CD4-positive, alpha-beta T cell (primary cell): Measurements from ENCODE around the gene PRKAB2. TPM values are rescaled to one million over a fixed set of nuclear protein-coding genes. Genes with fewer than 3 reads are reported as not detected.

Experiments used
- ATAC-seq: fragments of 200-7000 bp; cut with Tn5 transposase; one replicate; pipeline ENCODE4 v1.10.0; 2022; ENCODE audit warnings: mild to moderate bottlenecking; ENCODE audit not compliant: poor library complexity
- CTCF ChIA-PET: fragments of 350-600 bp; sonication (Branson Sonifier 250); formaldehyde crosslinking; loops from one replicate; lab custom pipeline; 2021; ENCODE audit warnings: antibody characterized with exemption, inconsistent platforms; lab: Charles Lee
- POLR2A ChIA-PET: fragments of 350-600 bp; sonication (Branson Sonifier 250); formaldehyde crosslinking; loops from one replicate; lab custom pipeline; 2021; ENCODE audit warnings: antibody characterized with exemption, inconsistent platforms; lab: Charles Lee
- DNase-seq, 14 experiments: peaks; one replicate each; pipeline ENCODE4 v3.0.0-alpha.2; 2013 to 2020; ENCODE audit warnings: mixed read lengths in 2 of 14
- H3K27ac ChIP-seq, 2 donors: one replicate each; pipeline versions ENCODE4 v1.5.1 to v1.7.0; 2013; ENCODE audit warnings: low read length in 2 of 2, low read depth in 1 of 2, mild to moderate bottlenecking in 1 of 2
- H3K27me3 ChIP-seq, 2 experiments: 1 replicate in 1 of 2; 2 replicates in 1 of 2; pipeline versions ENCODE4 v1.6.1 to v1.7.0; 2013; ENCODE audit warnings: low read length in 2 of 2, control low read depth in 1 of 2, mild to moderate bottlenecking in 1 of 2, moderate library complexity in 1 of 2; ENCODE audit not compliant: insufficient read depth in 2 of 2, control insufficient read depth in 1 of 2
- H3K36me3 ChIP-seq: one replicate; pipeline ENCODE4 v1.6.1; 2013; ENCODE audit warnings: low read length, control low read depth; ENCODE audit not compliant: insufficient read depth
- H3K4me1 ChIP-seq: one replicate; pipeline ENCODE4 v1.6.1; 2013; ENCODE audit warnings: low read length, control low read depth; ENCODE audit not compliant: insufficient read depth
- H3K4me3 ChIP-seq: one replicate; pipeline ENCODE4 v1.5.1; 2013; ENCODE audit warnings: mild to moderate bottlenecking, low read length, moderate library complexity
- H3K9me3 ChIP-seq, 2 experiments: 1 replicate in 1 of 2; 2 replicates in 1 of 2; pipeline versions ENCODE4 v1.6.1 to v1.7.0; 2013; ENCODE audit warnings: low read length in 2 of 2, mild to moderate bottlenecking in 2 of 2, control low read depth in 1 of 2, moderate library complexity in 1 of 2; ENCODE audit not compliant: control insufficient read depth in 1 of 2, insufficient read depth in 1 of 2
- H3K27ac Mint-ChIP-seq: one replicate; pipeline ENCODE4 v1.8.0; 2020; ENCODE audit warnings: mixed read lengths
- H3K27me3 Mint-ChIP-seq: one replicate; pipeline ENCODE4 v1.8.0; 2021; ENCODE audit warnings: mixed read lengths
- H3K36me3 Mint-ChIP-seq: one replicate; pipeline ENCODE4 v1.8.0; 2021; ENCODE audit warnings: low read depth, mixed read lengths
- H3K4me1 Mint-ChIP-seq: one replicate; pipeline ENCODE4 v1.8.0; 2021; ENCODE audit warnings: low read depth, mixed read lengths
- H3K4me3 Mint-ChIP-seq: one replicate; pipeline ENCODE4 v1.8.0; 2020; ENCODE audit warnings: mild to moderate bottlenecking, mixed read lengths
- H3K9me3 Mint-ChIP-seq: one replicate; pipeline ENCODE4 v1.8.0; 2020; ENCODE audit warnings: mixed read lengths
- CTCF ChIP-seq: fragments of 200-600 bp; IDR thresholded peaks from one replicate; pipeline ENCODE4 v1.8.0; 2022; ENCODE audit warnings: antibody characterized with exemption, mild to moderate bottlenecking
- intact Hi-C, 2 experiments: fragments of 100-400 bp; cut with DNase I in 1 of 2; cut with micrococcal nuclease in 1 of 2; formaldehyde crosslinking; loops; one replicate each; pipeline versions ENCODE4 v1.15.1 to v1.9.0; 2023 to 2025; cut with DNase I, micrococcal nuclease
- total RNA-seq, 174 experiments: library from RNA in 2 of 174; stranded (reverse) in 2 of 174; gene quantifications; one replicate each; pipeline ENCODE4 v1.2.3 and lab custom pipeline; 2021 to 2026

Gene PRKAB2
- total RNA-seq, 2 experiments from 2014 or later = 7.4 to 9.6 TPM

GRCh38 chr1:147156642-147157041, 15.6 kb downstream of the PRKAB2 start:
- CTCF ChIA-PET = no interaction called here
- Mint-ChIP-seq H3K27me3 (no peaks in the 10 kb centered on the region), H3K9me3 (no peaks in the 10 kb centered on the region), H3K4me3 (no peak overlapping the region), H3K4me1 (no peaks in the 10 kb centered on the region), H3K36me3 (peaks cover 75% of the 10 kb centered on the region), H3K27ac (no peak overlapping the region)
- DNase-seq (no peak), ATAC-seq (no peak)
- H3K27me3 ChIP-seq = no peaks in the 10 kb centered on the region
- no peaks in the 10 kb centered on the region for H3K9me3 ChIP-seq
- no peak for TF ChIP-seq CTCF
- intact Hi-C loops = no loop called here
- no peaks in the 10 kb centered on the region for H3K4me1 ChIP-seq
- peaks cover 60% of the 10 kb centered on the region for H3K36me3 ChIP-seq
- H3K27ac ChIP-seq = no peak overlapping the region
- no peak overlapping the region for H3K4me3 ChIP-seq
- POLR2A ChIA-PET = interaction anchor here (0.7 kb wide), 1 partner anchor 86 kb away, joined by 3 read pairs; no protein-coding TSS in a partner anchor

- Mint-ChIP-seq H3K9me3 (no peaks in the 10 kb centered on the region), H3K4me1 (no peaks in the 10 kb centered on the region), H3K4me3 (no peak overlapping the region), H3K36me3 (peaks cover 36% of the 10 kb centered on the region), H3K27ac (no peak overlapping the region), H3K27me3 (no peaks in the 10 kb centered on the region)
- ATAC-seq (no peak), DNase-seq (no peak)
- H3K27me3 ChIP-seq = no peaks in the 10 kb centered on the region
- H3K36me3 ChIP-seq = peaks cover 21% of the 10 kb centered on the region
- CTCF ChIA-PET = no interaction called here
- H3K27ac ChIP-seq = no peak overlapping the region
- no peaks in the 10 kb centered on the region for H3K9me3 ChIP-seq
- POLR2A ChIA-PET = no interaction called here
- no peak for TF ChIP-seq CTCF
- H3K4me3 ChIP-seq = no peak overlapping the region
- H3K4me1 ChIP-seq = no peaks in the 10 kb centered on the region
- intact Hi-C loops = no loop called here
Measured at GRCh38 chr1:147152772-147153171, 19.5 kb downstream of the PRKAB2 start.

- H3K4me3 Mint-ChIP-seq = no peak overlapping the region
- TF ChIP-seq CTCF = no peak
- H3K27ac Mint-ChIP-seq = no peak overlapping the region
- H3K36me3 Mint-ChIP-seq = peaks cover 21% of the 10 kb centered on the region
- Histone ChIP-seq H3K27me3 (no peaks in the 10 kb centered on the region), H3K27ac (no peak overlapping the region), H3K4me1 (no peaks in the 10 kb centered on the region), H3K4me3 (no peak overlapping the region), H3K36me3 (peaks cover 14% of the 10 kb centered on the region), H3K9me3 (no peaks in the 10 kb centered on the region)
- H3K4me1 Mint-ChIP-seq = no peaks in the 10 kb centered on the region
- H3K27me3 Mint-ChIP-seq = peaks cover 6% of the 10 kb centered on the region
- ATAC-seq (no peak), DNase-seq (no peak)
- CTCF ChIA-PET = no interaction called here
- no peaks in the 10 kb centered on the region for H3K9me3 Mint-ChIP-seq
- POLR2A ChIA-PET = no interaction called here
- intact Hi-C loops = no loop called here
Measured at GRCh38 chr1:147151244-147151643, 21.0 kb downstream of the PRKAB2 start.
